Omental fat pad (tissue), 4 donors: ENCODE data around the gene OBSCN. TPM values are rescaled to one million over a fixed set of nuclear protein-coding genes. Genes with fewer than 3 reads are reported as not detected.

Experiments
- ATAC-seq: fragments of 150-250 bp; one replicate; pipeline ENCODE4 v1.9.1; 2016; ENCODE audit warnings: mild to moderate bottlenecking, moderate library complexity; ENCODE audit not compliant: low FRiP score
- DNase-seq: peaks from one replicate; pipeline ENCODE4 v3.0.0-alpha.2; 2019; ENCODE audit warnings: low spot score
- CTCF ChIP-seq, 3 donors: fragments of 450-650 bp; IDR thresholded peaks; one replicate each; pipeline ENCODE4 v1.5.1; 2016 to 2017; ENCODE audit warnings: antibody characterized with exemption in 3 of 3, mild to moderate bottlenecking in 3 of 3, moderate library complexity in 2 of 3
- total RNA-seq, 4 donors: library from RNA; depleted of rRNA; stranded (reverse); fragments of >200 nt; gene quantifications; one replicate each; pipeline ENCODE4 v1.1.0, GENCODE V29; 2016

OBSCN gene
- total RNA-seq, 4 donors from 2014 or later: 5.4 to 26.0 (median 9.7) TPM

- no peak for TF ChIP-seq CTCF (IDR thresholded peaks at IDR 0.05)
- ATAC-seq: no peak
- DNase-seq: no peak
Measured at GRCh38 chr1:228306275-228307217, 98.7 kb downstream of the OBSCN start.

- no peak for DNase-seq
- no peak for TF ChIP-seq CTCF (IDR thresholded peaks at IDR 0.05)
- no peak for ATAC-seq
Measured at GRCh38 chr1:228307218-228308023, 99.6 kb downstream of the OBSCN start.

- no peak for TF ChIP-seq CTCF (IDR thresholded peaks at IDR 0.05)
- ATAC-seq (no peak), DNase-seq (no peak)
Measured at GRCh38 chr1:228308085-228308601, 100.3 kb downstream of the OBSCN start.

GRCh38 chr1:228308628-228309325, 100.9 kb downstream of the OBSCN start:
- no peak for TF ChIP-seq CTCF (IDR thresholded peaks at IDR 0.05)
- ATAC-seq: no peak

GRCh38 chr1:228309326-228310067, 101.7 kb downstream of the OBSCN start:
- ATAC-seq (no peak), DNase-seq (no peak)
- TF ChIP-seq CTCF (IDR thresholded peaks at IDR 0.05): no peak

More at GRCh38 chr1:228308628-228309325, 100.9 kb downstream of the OBSCN start:
- no peak for DNase-seq
